ENCODE results near the gene CDKAL1.

GRCh38 chr6:20819774-20820400 is 285.6 kb downstream of the CDKAL1 start:
- TF ChIP-seq, protein P1, sequence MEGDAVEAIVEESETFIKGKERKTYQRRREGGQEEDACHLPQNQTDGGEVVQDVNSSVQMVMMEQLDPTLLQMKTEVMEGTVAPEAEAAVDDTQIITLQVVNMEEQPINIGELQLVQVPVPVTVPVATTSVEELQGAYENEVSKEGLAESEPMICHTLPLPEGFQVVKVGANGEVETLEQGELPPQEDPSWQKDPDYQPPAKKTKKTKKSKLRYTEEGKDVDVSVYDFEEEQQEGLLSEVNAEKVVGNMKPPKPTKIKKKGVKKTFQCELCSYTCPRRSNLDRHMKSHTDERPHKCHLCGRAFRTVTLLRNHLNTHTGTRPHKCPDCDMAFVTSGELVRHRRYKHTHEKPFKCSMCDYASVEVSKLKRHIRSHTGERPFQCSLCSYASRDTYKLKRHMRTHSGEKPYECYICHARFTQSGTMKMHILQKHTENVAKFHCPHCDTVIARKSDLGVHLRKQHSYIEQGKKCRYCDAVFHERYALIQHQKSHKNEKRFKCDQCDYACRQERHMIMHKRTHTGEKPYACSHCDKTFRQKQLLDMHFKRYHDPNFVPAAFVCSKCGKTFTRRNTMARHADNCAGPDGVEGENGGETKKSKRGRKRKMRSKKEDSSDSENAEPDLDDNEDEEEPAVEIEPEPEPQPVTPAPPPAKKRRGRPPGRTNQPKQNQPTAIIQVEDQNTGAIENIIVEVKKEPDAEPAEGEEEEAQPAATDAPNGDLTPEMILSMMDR (IDR thresholded peaks at IDR 0.05; ENCODE audit: low read depth, low read length, missing input control), result no peak
- TF ChIP-seq FOXA1 (IDR thresholded peaks at IDR 0.05) (no peak), YY1 (IDR thresholded peaks at IDR 0.05) (no peak), ATF3 (IDR thresholded peaks at IDR 0.05) (no peak)
- TF ChIP-seq, protein P2, sequence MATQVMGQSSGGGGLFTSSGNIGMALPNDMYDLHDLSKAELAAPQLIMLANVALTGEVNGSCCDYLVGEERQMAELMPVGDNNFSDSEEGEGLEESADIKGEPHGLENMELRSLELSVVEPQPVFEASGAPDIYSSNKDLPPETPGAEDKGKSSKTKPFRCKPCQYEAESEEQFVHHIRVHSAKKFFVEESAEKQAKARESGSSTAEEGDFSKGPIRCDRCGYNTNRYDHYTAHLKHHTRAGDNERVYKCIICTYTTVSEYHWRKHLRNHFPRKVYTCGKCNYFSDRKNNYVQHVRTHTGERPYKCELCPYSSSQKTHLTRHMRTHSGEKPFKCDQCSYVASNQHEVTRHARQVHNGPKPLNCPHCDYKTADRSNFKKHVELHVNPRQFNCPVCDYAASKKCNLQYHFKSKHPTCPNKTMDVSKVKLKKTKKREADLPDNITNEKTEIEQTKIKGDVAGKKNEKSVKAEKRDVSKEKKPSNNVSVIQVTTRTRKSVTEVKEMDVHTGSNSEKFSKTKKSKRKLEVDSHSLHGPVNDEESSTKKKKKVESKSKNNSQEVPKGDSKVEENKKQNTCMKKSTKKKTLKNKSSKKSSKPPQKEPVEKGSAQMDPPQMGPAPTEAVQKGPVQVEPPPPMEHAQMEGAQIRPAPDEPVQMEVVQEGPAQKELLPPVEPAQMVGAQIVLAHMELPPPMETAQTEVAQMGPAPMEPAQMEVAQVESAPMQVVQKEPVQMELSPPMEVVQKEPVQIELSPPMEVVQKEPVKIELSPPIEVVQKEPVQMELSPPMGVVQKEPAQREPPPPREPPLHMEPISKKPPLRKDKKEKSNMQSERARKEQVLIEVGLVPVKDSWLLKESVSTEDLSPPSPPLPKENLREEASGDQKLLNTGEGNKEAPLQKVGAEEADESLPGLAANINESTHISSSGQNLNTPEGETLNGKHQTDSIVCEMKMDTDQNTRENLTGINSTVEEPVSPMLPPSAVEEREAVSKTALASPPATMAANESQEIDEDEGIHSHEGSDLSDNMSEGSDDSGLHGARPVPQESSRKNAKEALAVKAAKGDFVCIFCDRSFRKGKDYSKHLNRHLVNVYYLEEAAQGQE (IDR thresholded peaks at IDR 0.05), result no peak

Measured in liver (tissue), 3 donors.